HepG2 (cell line): ENCODE data around the gene PLEKHH3. TPM values are rescaled to one million over a fixed set of nuclear protein-coding genes. Genes with fewer than 3 reads are reported as not detected.

Source experiments
- AHR ChIP-seq: IDR thresholded peaks from 2 replicates; pipeline ENCODE4 v1.6.1; 2018; ENCODE audit warnings: missing genetic modification reagents, missing compliant biosample characterization
- CBX2 ChIP-seq, 2 experiments: fragments of 200-600 bp in 1 of 2; sonication (generic); formaldehyde crosslinking in 1 of 2; IDR thresholded peaks; 2 replicates each; pipeline versions ENCODE4 v1.7.0 to v1.8.1; 2018 to 2022; ENCODE audit warnings: low read depth in 2 of 2, low read length in 1 of 2, mild to moderate bottlenecking in 1 of 2, missing genetic modification reagents in 1 of 2
- CEBPG ChIP-seq: IDR thresholded peaks from 2 replicates; pipeline ENCODE4 v1.6.1; 2016
- ESRRA ChIP-seq: sonication (generic); formaldehyde crosslinking; IDR thresholded peaks from 2 replicates; pipeline ENCODE4 v1.5.1; 2020; ENCODE audit warnings: mild to moderate bottlenecking, low read depth, missing genetic modification reagents
- FOSL2 ChIP-seq: sonication (generic); formaldehyde crosslinking; IDR thresholded peaks from 2 replicates; pipeline ENCODE4 v1.4.0; 2020; ENCODE audit warnings: missing genetic modification reagents
- FOXK2 ChIP-seq: fragments of 450-650 bp; IDR thresholded peaks from 2 replicates; pipeline ENCODE4 v1.6.1; 2016
- IRF2 ChIP-seq: IDR thresholded peaks from 2 replicates; pipeline ENCODE4 v1.6.1; 2018; ENCODE audit warnings: missing genetic modification reagents, missing compliant biosample characterization
- MEF2D ChIP-seq: sonication (generic); formaldehyde crosslinking; IDR thresholded peaks from 2 replicates; pipeline ENCODE4 v1.5.1; 2020; ENCODE audit warnings: mild to moderate bottlenecking, missing genetic modification reagents
- MYC ChIP-seq: sonication (generic); formaldehyde crosslinking; IDR thresholded peaks from 2 replicates; pipeline ENCODE4 v1.9.0; 2021; ENCODE audit warnings: missing genetic modification reagents, borderline replicate concordance
- NFKB2 ChIP-seq: sonication (generic); formaldehyde crosslinking; IDR thresholded peaks from 2 replicates; pipeline ENCODE4 v1.4.0; 2020; ENCODE audit warnings: missing genetic modification reagents, borderline replicate concordance
- REPIN1 ChIP-seq: sonication (generic); formaldehyde crosslinking; IDR thresholded peaks from 2 replicates; pipeline ENCODE4 v1.8.0; 2022; ENCODE audit warnings: missing genetic modification reagents, low read depth, mild to moderate bottlenecking, borderline replicate concordance
- SIX4 ChIP-seq: sonication (generic); formaldehyde crosslinking; IDR thresholded peaks from 2 replicates; pipeline ENCODE4 v1.4.0; 2020; ENCODE audit warnings: missing genetic modification reagents
- ZKSCAN8 ChIP-seq: IDR thresholded peaks from 2 replicates; pipeline ENCODE4 v1.6.1; 2016; ENCODE audit warnings: borderline replicate concordance, missing genetic modification reagents, missing compliant biosample characterization
- ZNF264 ChIP-seq: sonication (generic); formaldehyde crosslinking; IDR thresholded peaks from 2 replicates; pipeline ENCODE4 v1.4.0; 2020; ENCODE audit warnings: missing genetic modification reagents
- ZNF543 ChIP-seq: sonication (generic); formaldehyde crosslinking; IDR thresholded peaks from 2 replicates; pipeline ENCODE4 v1.4.0; 2020; ENCODE audit warnings: mild to moderate bottlenecking, missing genetic modification reagents
- ZNF557 ChIP-seq: sonication (generic); formaldehyde crosslinking; IDR thresholded peaks from 2 replicates; pipeline ENCODE4 v1.4.0; 2020; ENCODE audit warnings: missing genetic modification reagents
- ZNF709 ChIP-seq: sonication (generic); formaldehyde crosslinking; IDR thresholded peaks from 2 replicates; pipeline ENCODE4 v1.5.0; 2020; ENCODE audit warnings: mild to moderate bottlenecking, missing genetic modification reagents
- ZSCAN21 ChIP-seq: sonication (generic); formaldehyde crosslinking; IDR thresholded peaks from 2 replicates; pipeline ENCODE4 v1.8.0; 2022; ENCODE audit warnings: mild to moderate bottlenecking, missing genetic modification reagents, moderate library complexity, borderline replicate concordance
- polyA plus RNA-seq, 8 experiments: library from polyadenylated mRNA; depleted of rRNA in 3 of 8; stranded (reverse) in 7 of 8; unstranded in 1 of 8; fragments of >200 nt; fragmentation: Illumina TruSeq in 4 of 8; extraction: Trizol in 4 of 8; gene quantifications; 2 replicates each; pipeline versions ENCODE4 v1.2.1 to v1.2.3, GENCODE V29; 2011 to 2016; ENCODE audit warnings: low read depth in 4 of 8, missing spikeins in 1 of 8, mixed read lengths in 1 of 8; ENCODE audit not compliant: insufficient read depth in 1 of 8
- total RNA-seq, 5 experiments: library from RNA; depleted of rRNA; stranded (reverse); fragments of >200 nt; fragmentation: Illumina TruSeq; extraction: Trizol; gene quantifications; 2 replicates each; pipeline ENCODE4 v1.2.3, GENCODE V29; 2016; ENCODE audit warnings: low read depth in 1 of 5
- TF ChIP-seq, protein P1 (sequence below): sonication (generic); formaldehyde crosslinking; IDR thresholded peaks from 2 replicates; pipeline ENCODE4 v1.8.0; 2022; ENCODE audit warnings: mild to moderate bottlenecking, missing genetic modification reagents; ENCODE audit not compliant: insufficient replicate concordance
- TF ChIP-seq, protein P2 (sequence below): sonication (generic); formaldehyde crosslinking; IDR thresholded peaks from 2 replicates; pipeline ENCODE4 v1.8.1; 2023; ENCODE audit warnings: mild to moderate bottlenecking, missing genetic modification reagents, borderline replicate concordance
- TF ChIP-seq, protein P3 (sequence below): IDR thresholded peaks from 2 replicates; pipeline ENCODE4 v1.6.1; 2016; ENCODE audit warnings: low read depth
- TF ChIP-seq, protein P4 (sequence below): IDR thresholded peaks from 2 replicates; pipeline ENCODE4 v1.6.1; 2012; ENCODE audit warnings: low read length, improper control_type of control experiment

Gene PLEKHH3
- total and polyA plus RNA-seq, 2 of the 13 experiments (the other 11 are each of a cell fraction or from before 2014, with no cell fraction given), result 6.0 to 19.9 TPM

- TF ChIP-seq, protein P1, sequence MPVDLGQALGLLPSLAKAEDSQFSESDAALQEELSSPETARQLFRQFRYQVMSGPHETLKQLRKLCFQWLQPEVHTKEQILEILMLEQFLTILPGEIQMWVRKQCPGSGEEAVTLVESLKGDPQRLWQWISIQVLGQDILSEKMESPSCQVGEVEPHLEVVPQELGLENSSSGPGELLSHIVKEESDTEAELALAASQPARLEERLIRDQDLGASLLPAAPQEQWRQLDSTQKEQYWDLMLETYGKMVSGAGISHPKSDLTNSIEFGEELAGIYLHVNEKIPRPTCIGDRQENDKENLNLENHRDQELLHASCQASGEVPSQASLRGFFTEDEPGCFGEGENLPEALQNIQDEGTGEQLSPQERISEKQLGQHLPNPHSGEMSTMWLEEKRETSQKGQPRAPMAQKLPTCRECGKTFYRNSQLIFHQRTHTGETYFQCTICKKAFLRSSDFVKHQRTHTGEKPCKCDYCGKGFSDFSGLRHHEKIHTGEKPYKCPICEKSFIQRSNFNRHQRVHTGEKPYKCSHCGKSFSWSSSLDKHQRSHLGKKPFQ (CRISPR knock-in tag), result no peak
- TF ChIP-seq ZNF543 (CRISPR knock-in tag) (no peak; the same call in 1 of the 2 replicates), FOXK2 (no peak), ZNF264 (CRISPR knock-in tag) (no peak), REPIN1 (no peak), MYC (CRISPR knock-in tag) (peak; percentile 61; the same call in 1 of the 2 replicates), IRF2 (CRISPR knock-in tag) (peak; percentile 70; the same call in 1 of the 2 replicates), CEBPG (CRISPR knock-in tag) (peak; percentile 22; the same call in 1 of the 2 replicates), ESRRA (no peak; the same call in 1 of the 2 replicates), NFKB2 (CRISPR knock-in tag) (no peak), FOSL2 (CRISPR knock-in tag) (peak; percentile 42), ZNF709 (CRISPR knock-in tag) (no peak), ZNF557 (CRISPR knock-in tag) (no peak), CBX2 (IDR thresholded peaks at IDR 0.05; ENCODE audit: low read depth, low read length) (no peak), CBX2 (CRISPR knock-in tag; IDR thresholded peaks at IDR 0.05; ENCODE audit: low read depth) (no peak), ZSCAN21 (CRISPR knock-in tag) (no peak; the same call in 1 of the 2 replicates), AHR (peak; percentile 68; the same call in 1 of the 2 replicates), ZKSCAN8 (CRISPR knock-in tag) (peak; percentile 62; the same call in 1 of the 2 replicates), SIX4 (CRISPR knock-in tag) (no peak), MEF2D (CRISPR knock-in tag) (no peak)
- TF ChIP-seq, protein P2, sequence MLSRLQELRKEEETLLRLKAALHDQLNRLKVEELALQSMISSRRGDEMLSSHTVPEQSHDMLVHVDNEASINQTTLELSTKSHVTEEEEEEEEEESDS (CRISPR knock-in tag), result no peak; the same call in 1 of the 2 replicates
- TF ChIP-seq, protein P3, sequence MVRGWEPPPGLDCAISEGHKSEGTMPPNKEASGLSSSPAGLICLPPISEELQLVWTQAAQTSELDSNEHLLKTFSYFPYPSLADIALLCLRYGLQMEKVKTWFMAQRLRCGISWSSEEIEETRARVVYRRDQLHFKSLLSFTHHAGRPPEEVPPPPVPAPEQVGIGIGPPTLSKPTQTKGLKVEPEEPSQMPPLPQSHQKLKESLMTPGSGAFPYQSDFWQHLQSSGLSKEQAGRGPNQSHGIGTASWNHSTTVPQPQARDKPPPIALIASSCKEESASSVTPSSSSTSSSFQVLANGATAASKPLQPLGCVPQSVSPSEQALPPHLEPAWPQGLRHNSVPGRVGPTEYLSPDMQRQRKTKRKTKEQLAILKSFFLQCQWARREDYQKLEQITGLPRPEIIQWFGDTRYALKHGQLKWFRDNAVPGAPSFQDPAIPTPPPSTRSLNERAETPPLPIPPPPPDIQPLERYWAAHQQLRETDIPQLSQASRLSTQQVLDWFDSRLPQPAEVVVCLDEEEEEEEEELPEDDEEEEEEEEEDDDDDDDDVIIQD (CRISPR knock-in tag), result no peak
- TF ChIP-seq, protein P4, sequence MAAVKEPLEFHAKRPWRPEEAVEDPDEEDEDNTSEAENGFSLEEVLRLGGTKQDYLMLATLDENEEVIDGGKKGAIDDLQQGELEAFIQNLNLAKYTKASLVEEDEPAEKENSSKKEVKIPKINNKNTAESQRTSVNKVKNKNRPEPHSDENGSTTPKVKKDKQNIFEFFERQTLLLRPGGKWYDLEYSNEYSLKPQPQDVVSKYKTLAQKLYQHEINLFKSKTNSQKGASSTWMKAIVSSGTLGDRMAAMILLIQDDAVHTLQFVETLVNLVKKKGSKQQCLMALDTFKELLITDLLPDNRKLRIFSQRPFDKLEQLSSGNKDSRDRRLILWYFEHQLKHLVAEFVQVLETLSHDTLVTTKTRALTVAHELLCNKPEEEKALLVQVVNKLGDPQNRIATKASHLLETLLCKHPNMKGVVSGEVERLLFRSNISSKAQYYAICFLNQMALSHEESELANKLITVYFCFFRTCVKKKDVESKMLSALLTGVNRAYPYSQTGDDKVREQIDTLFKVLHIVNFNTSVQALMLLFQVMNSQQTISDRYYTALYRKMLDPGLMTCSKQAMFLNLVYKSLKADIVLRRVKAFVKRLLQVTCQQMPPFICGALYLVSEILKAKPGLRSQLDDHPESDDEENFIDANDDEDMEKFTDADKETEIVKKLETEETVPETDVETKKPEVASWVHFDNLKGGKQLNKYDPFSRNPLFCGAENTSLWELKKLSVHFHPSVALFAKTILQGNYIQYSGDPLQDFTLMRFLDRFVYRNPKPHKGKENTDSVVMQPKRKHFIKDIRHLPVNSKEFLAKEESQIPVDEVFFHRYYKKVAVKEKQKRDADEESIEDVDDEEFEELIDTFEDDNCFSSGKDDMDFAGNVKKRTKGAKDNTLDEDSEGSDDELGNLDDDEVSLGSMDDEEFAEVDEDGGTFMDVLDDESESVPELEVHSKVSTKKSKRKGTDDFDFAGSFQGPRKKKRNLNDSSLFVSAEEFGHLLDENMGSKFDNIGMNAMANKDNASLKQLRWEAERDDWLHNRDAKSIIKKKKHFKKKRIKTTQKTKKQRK, result no peak
Observed at GRCh38 chr17:42618442-42619150, 58.2 kb downstream of the PLEKHH3 start (continued).
